Activated T-cell treated with anti-CD3 and anti-CD28 coated beads for 48 hours (primary cell): ENCODE measurements around the gene CLDN5.

Experiments used
- DNase-seq: peaks from one replicate; pipeline ENCODE4 v3.0.0-alpha.2; 2020; ENCODE audit warnings: low read depth

The CLDN5 gene

DNA sequence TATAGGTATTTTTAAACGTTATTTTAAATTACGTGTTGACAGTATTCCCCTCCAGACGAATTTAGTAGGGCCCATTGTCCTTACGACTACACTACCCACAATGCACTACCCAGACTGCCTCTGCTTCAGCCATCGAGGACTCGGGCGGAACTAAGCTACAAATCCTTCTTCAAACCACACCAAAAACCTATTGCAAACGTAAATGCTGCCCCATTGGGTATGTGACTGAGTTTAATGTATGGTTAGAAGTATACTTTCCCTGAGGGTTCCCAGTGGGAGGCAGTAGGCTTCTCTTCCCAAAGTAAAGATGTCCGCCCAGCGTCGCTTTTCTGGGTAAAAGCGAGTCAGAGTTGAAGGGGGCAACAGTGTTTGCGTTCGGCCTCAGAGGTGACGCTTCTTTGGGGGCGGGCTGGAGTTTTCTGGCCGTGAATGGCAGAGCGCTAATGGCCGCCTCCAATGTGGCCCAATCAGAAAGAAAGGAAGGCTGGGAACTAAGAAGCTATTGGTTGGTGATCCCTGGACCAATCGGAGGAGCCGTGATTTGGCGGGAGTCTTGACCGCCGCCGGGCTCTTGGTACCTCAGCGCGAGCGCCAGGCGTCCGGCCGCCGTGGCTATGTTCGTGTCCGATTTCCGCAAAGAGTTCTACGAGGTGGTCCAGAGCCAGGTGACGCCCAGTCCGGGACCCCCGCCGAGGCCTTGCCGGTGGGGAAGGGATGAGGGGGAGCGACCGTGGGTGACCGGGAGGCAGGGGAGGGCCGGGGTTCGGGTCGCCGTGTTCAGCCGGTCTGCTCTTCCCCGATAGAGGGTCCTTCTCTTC is 44.6 kb downstream of the CLDN5 start, which contains the start of gene CDC45:
TSS of gene CDC45 (plus strand) at position 566 of the 818 bp plus-strand sequence. CDS start at position 615, 49 bp downstream.
- peak; percentile 88 for DNase-seq

- DNase-seq, result peak; percentile 77
Observed at GRCh38 chr22:19478901-19479354, 45.3 kb downstream of the CLDN5 start, which contains the start of gene UFD1. Gene UFD1 (minus strand): TSS chr22:19479193. CDS start chr22:19479085, 108 bp downstream.

DNA sequence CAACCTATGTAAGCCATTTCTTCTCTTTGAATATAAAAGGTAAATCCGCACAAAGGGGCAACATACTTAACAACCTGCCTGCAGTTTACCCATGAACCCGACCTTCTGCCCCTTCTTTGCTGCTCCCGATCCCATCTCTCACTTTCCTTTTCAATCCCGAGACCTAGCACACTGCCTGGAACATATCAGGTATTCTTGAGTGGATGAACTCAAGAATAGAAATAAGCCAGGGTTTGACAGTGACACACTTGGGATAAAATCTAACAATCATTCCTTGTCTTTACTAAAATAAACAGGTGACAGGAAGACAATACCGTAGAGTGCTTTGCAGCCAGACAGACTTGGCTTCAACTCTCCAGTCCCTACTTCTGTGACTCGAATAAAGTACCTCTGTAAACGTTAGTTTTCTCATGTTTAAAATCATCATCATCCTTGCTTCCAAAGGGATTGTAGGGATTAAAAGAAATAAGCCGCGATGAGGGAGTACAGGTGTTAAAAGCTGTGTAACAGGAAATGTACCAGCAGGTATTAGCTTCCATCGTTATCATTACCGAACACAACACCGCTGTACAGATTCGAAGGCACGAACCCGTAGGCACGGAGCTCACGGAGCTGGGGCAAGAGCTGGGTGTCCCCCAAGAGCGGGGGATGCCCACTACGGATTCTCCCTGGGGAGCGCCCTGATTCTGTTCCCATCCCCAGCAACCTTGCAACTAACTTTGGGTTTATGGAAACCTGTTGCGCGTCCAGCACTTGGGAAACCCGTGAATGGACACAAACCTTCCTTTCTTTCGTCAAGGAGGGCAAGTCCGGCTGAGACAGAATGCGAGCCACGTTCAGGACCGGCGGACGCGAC is 45.9 kb downstream of the CLDN5 start:
- DNase-seq, result no peak

DNA sequence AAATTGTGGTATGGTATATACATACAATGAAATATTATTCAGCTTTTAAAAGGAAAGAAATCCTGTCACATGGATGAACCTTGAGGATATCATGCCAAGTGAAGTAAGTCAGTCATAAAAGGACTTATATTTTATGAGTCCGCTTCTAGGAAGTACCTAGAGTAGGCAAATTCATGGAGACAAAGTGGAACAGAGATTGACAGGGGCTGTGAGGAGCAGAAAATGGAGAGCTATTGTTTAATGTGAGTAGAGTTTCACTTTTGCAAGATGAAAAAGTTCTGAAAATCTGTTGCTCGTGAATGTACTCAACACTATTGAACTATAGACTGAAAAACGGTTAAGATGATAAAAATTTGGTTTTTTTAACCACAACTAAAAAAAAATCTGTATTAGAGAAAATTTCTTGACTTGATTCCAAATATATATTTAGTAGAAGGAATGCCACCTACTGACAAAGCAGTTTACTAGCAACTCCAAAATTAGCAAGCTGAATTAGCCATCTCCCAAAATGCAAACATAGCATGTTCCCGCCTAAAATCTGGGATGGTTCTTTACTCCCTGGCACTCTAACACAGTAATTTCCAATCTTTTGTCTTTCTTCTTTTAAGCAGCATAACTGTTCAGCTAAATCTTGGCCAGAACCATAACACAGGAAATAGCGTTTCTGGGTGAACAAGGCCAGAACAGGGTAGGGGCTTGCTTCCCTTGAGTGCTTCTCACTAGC is 46.7 kb downstream of the CLDN5 start:
- DNase-seq, result no peak

DNA sequence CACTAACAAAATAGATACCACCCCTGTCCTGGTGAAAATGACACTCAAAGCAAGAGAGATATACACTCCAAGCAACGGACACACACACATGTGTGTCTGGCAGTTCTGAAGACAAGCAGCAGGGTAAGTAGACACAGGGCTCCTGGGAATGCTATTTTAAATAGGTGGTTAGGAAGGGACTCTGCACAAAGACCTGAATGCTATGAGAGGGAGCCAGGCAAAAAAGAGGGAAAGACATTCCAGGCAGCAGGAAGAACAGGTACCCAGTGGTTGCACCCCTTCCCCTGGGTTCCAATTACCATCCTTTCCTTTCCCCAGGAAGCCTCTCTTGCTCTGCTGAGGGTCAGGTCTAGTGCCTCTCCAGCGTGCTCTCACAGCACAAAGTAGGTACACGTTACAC is 48.2 kb downstream of the CLDN5 start:
- no peak for DNase-seq

GRCh38 chr22:19473578-19473977 is 50.6 kb downstream of the CLDN5 start:
- no peak for DNase-seq
